Stimulated activated CD8-positive, alpha-beta memory T cell treated with anti-CD3 and anti-CD28 coated beads, Interleukin-12 subunit alpha, Interleukin-12 subunit beta, amount 100 ng/mL, for 4 hours (primary cell): ENCODE data around the gene FBXW8.

Source experiments
- DNase-seq: peaks from one replicate; pipeline ENCODE4 v3.0.0-alpha.2; 2020; ENCODE audit warnings: low read depth

The FBXW8 gene

DNA sequence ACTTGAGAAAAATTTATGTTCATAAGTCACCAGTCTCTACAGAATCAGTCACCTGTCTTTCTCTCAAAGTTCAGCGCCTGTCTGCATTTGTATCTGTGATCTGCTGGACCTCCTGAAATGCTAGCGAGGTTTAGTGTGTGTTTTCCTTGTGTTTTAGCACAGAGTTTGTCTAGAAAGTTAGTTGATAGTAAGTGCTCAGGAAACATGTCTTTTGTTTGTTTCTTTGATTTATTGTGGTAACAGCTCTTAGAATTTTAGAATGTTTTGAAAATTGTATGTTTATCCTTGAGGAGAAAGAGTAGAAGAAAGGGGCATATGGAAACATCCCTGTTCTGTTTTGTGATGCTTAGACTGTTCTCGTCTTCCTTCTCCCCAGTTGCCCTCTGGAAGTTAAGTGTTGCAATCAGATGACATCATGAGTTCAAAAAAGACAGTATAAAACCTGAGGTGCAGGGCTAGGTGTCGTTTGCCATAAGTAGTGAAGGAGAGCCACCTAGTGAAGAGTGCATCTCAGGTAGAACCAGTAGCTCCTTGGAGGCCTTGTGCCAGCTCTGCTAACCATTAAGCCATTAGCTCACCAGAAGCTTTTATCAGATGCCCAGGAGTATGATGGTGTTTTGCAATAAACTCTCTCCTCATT is 44.8 kb downstream of the FBXW8 start:
- no peak for DNase-seq

GRCh38 chr12:116958402-116959197 is 47.9 kb downstream of the FBXW8 start:
- DNase-seq = no peak

- no peak for DNase-seq
Measured at GRCh38 chr12:116959198-116959460, 48.4 kb downstream of the FBXW8 start.

DNA sequence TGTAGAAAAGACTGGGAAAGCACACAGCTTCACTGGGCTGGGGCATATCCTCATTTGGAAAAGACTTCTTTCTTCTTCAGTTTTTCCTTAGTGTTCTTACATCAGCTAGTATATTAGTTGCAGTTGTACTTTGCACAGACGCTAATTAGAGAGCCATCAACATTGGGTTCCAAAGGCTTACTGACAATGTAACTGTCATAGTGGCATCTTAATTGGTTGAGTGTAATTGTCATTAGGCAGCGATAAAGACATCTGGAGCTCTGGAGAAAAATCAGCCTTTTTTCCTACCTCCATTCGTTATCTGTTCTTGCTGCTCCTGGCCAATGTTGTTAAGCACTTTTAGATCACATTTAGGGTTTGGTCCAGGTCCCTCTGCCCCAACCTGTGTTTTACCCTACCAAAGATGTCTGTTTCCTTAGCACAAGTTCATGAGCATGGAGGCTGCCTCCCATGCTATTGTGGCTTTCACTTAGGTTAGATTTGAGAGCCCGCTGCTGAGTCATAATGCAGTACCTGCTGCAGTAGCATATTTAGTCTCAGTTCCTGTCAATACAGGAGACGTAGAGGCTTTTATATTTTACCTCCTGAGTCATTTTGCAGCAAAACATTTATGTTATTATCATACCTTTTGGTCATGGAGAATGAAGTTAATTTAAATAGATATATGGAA is 49.2 kb downstream of the FBXW8 start:
- no peak for DNase-seq

DNA sequence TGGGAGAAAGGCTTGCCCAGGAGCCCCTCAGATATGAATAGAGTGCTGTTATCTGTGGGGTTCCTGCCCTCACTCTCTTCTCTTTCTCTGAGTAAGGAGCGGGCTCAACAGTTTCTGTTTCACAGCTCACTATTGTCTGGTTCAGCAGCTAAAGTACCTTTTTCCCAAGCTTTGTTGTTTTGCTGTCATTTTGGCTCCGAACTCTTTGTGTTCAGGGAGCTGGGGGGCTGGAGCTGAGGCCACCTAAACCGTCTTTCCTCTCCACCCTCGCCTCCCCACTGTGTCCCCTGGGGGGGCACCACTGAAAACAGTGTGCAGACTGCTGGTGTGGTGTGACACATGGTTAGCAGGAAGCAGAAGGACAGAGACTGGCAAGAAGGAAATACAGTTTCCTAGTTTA is 51.4 kb downstream of the FBXW8 start:
- no peak for DNase-seq

- no peak for DNase-seq
Measured at GRCh38 chr12:116962783-116963356, 52.1 kb downstream of the FBXW8 start.

DNA sequence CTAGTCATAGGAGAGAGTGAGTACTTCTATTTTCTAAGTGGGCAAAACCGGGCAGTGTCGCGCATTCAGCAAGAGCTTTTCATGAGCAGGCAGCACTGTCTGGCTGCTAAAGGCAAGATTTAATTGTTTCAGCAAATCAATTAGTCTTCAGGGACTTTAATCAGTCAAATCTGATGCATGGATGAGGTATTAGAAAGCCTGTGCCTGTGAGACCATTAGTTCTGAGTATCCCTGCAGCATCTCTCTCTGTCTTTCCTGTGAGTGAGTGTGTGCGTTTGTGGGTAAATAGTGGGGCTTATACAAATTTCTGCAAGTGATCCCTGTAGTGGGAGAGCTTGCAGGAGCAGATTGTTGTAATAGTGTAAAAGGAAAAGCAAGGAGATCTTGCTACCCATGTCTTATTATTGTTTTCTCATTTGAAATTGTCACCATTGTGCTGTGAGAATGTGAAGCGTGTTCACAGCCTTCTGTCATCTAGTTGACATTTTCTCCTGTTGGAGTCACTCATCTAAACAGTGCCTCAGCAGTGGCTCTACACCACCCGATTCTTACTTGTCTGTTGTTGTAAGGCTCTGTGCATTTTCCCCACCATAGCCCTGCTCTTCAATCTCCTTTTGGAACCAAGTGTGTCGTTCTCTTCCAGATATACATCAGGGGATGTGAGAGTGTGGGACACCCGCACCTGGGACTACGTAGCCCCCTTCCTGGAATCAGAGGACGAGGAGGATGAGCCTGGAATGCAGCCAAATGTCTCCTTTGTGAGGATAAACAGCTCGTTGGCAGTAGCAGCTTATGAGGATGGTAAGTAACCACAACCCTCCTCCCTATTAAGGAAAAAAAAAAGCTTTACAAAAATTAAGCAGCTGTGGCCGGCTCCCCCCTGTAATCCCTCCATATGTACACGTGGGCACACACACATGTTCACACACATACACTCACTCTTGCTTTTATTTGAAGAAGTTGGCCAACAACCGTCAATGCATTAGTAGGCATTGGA is 53.6 kb downstream of the FBXW8 start:
- no peak for DNase-seq

DNA sequence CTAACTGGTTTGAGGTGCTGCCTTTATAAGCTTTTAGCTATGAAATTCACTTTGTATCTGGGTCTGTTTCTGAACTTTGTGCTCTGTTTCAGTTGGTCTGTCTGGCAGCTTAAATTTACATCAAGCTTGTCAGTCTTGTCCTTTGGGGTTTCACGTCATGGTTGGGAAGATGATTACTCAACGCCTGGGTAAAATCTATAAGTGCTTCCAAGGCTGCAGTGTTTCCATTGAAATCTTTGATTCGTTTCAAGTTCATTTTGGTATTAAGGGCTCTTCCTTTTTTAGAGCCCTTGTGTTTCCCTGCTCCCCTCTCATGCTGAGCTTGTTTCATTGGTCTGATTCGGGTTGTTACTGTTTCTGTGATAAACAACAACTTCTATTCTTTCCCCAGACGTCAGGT is 58.2 kb downstream of the FBXW8 start:
- no peak for DNase-seq

DNA sequence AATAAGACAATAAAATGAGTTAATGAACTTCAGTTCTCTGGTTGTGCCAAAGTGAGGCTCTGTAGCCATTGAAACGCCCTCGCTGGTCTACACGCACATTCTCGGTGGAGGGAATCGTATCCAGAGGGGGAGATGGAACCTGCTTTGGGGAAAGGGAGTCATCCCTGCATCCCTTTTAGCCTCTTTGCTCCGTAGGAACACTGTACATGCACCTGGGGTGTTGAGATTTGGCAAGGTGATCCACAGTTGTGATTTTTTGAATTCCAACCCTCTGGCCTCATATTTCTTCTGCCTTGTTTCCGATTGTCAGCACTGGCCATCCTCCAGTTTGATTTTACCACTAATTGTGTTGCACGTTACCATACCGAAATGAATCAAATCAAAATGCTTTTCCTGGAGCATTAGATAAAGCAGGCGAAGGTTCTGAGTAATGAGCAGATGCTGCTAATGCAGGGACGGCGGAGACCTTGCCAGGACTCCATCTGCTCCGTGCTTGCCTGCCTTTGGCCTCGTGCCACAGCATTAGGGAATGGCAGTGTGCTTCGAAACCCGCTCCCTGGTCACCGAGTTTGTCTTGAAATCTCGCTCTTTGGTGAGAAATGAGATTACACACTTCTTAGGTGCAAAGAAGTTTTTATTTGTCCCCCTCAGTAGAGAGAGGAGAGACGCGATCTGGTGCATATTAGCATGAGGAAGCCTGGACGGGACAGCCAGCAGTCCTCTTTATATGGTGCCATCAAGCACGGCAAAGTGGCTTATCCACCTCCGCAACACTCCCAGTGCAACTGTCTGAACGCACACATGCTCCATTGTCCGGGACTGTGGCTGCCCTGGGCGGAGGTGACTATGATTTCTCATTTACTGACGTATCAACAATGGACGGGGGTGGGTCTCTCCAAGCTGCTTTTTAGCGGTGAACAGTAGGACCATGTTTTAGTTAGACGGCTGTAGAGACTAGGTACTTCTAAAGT is 59.1 kb downstream of the FBXW8 start:
- DNase-seq = no peak

GRCh38 chr12:116971222-116971621 is 60.5 kb downstream of the FBXW8 start:
- no peak for DNase-seq

- no peak for DNase-seq
Measured at GRCh38 chr12:116975779-116976393, 65.1 kb downstream of the FBXW8 start.

DNA sequence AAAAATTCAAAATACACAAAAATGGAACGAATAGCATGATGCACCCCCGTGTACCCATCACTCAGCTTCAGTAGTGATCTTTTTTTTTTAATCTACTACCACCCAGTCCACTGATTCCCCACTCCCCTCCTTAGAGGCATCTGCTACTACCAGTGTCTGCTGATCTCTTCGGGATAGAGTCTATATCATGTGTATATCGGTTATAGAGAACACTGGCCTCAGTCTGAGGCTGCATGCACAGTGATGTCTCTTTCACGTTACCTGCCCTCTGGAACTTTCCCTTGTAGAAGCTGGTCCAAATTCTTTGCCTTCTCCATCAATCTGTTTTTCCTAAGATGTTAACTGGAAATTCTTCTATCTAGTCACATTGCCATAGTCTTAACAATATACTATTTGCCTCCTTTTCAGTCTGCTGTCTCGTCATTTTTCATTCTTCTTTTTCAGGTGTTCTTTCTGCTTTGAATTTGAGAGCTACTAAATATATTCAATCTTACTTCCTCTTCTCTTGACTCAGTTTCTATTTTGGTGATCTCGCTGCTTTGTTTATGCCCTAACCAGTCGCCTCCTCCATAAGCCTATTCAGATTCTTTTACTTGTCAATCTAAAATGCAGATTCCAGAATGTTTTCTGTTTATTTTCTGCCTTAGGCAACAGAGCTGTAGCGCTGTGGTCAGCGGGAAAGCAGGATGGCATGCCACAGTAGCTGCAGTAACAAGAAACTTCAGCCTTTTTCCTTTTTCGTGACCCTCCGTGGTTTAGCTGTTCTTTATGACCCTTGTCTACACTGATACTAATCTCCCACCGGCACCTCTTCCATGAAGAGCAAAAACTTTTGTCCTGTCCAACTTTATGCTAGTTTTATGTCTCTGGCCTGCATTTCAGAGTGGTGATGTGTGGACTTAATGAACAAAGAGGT is 67.0 kb downstream of the FBXW8 start:
- no peak for DNase-seq

- no peak for DNase-seq
Measured at GRCh38 chr12:116978791-116979508, 68.2 kb downstream of the FBXW8 start.

- no peak for DNase-seq
Measured at GRCh38 chr12:116980083-116980482, 69.3 kb downstream of the FBXW8 start.

- DNase-seq = no peak
Measured at GRCh38 chr12:116982791-116983411, 72.2 kb downstream of the FBXW8 start.

DNA sequence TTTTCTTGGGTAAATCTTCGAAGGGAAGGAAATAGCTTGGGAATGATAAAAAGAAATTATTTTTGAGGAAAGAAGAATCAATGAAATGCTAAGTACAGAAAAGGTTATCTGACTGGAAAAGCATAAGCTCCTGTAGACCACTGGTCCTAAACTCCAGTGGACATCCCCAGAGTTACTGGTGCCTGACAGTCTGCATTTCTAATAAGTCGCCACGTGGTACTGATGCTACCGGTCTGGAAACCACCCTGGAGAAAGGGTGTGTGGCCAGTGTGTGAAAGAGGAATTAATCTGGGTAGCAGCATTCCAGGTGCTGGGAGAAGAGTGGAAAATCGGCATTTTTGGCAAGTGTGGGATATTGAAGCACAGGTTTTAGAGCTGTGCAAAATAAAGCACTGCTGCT is 73.3 kb downstream of the FBXW8 start:
- no peak for DNase-seq

DNA sequence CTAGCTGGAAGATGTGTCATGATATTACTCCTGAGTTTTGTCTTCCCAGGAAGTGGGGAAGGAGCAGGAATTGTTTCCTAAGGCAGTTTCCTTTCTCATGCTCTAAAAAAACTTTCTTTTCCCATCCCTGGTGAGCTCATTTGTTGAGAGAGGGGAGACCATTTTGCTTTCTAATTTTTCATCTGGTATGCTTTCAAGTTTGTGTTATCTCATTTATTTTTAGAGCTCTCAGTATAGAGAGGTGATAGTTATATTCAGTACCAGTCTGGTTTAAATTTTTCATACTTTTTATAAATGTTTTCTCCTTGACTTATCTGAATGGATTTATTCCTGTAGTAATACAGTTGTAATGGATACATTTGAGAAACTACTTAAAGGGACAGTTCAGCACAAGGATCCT is 79.6 kb downstream of the FBXW8 start:
- DNase-seq = no peak
